ENCODE measurements around the gene RAB11FIP4. TPM values are rescaled to one million over a fixed set of nuclear protein-coding genes. Genes with fewer than 3 reads are reported as not detected.

Gene RAB11FIP4
- total RNA-seq, 1 experiment from 2014 or later = 2.5 TPM

GRCh38 chr17:31459716-31460115 lies 68.2 kb downstream of the RAB11FIP4 start:
- H3K4me1 ChIP-seq (replicated peaks) = no peaks in the 10 kb centered on the region
- H3K9me3 ChIP-seq (replicated peaks) = no peaks in the 10 kb centered on the region
- H3K36me3 ChIP-seq = no peaks in the 10 kb centered on the region
- no peak for DNase-seq (ENCODE audit: low read depth in 1 of 2, low spot score in 2 of 2)
- no peak overlapping the region for H3K4me3 ChIP-seq
- no peaks in the 10 kb centered on the region for H3K27me3 ChIP-seq (replicated peaks)
- H3K27ac ChIP-seq = no peak overlapping the region

- no peak for DNase-seq (ENCODE audit: low read depth in 1 of 2, low spot score in 2 of 2)
- Histone ChIP-seq H3K36me3 (no peaks in the 10 kb centered on the region), H3K4me1 (replicated peaks) (no peaks in the 10 kb centered on the region), H3K27me3 (replicated peaks) (no peaks in the 10 kb centered on the region), H3K4me3 (no peak overlapping the region), H3K9me3 (replicated peaks) (no peaks in the 10 kb centered on the region), H3K27ac (no peak overlapping the region)
Measured at GRCh38 chr17:31460226-31460721, 68.8 kb downstream of the RAB11FIP4 start.

DNA sequence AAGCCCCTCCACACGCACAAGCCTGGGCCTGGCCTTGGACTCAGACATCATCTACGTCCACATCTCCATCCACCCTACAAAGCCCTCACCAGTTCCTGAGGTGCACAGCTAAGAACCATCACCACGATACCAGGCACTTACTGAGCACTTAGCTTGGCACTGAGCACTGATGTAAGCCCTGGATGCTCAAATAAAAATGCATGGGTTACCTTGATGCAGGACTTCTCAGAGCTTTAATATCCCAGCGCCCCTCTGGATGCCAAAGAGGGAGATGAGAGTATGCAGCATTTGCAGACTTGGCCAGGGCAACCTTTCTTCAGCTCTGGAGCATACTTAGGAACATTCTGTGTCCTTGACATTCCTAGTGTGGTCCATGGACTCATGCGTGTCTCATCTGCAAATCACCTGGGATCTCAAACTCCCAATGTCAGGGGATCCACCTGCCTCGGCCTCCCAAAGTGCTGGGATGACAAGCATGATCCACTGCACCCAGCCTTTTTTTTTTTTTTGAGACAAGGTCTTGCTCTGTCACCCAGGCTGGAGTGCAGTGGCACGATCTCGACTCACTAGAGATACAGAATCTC lies 69.8 kb downstream of the RAB11FIP4 start:
- H3K9me3 ChIP-seq (replicated peaks) = no peaks in the 10 kb centered on the region
- no peak overlapping the region for H3K4me3 ChIP-seq
- H3K27me3 ChIP-seq (replicated peaks) = no peaks in the 10 kb centered on the region
- H3K4me1 ChIP-seq (replicated peaks) = no peaks in the 10 kb centered on the region
- H3K36me3 ChIP-seq = no peaks in the 10 kb centered on the region
- H3K27ac ChIP-seq = no peak overlapping the region
- no peak for DNase-seq (ENCODE audit: low read depth in 1 of 2, low spot score in 2 of 2)

DNA sequence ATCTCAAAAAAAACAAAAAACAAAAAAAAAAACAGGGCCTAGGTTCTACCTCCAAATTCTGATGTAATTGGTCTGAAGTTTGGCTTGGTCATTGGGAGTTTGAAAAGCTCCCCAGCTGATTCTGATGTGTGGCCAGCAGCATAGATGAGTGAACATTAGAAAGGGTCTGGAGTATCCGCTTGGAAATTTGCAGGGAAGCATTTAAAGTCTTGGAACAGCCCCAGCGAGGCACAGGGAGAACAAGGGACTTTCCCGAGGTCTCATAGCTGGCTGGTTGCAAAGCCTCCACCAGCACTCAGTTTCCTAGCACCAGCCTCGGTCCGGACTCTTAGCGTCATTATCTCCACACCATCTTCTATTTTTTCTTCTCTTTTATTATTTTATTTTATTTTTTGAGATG lies 70.8 kb downstream of the RAB11FIP4 start:
- H3K9me3 ChIP-seq (replicated peaks) = no peaks in the 10 kb centered on the region
- H3K27me3 ChIP-seq (replicated peaks) = no peaks in the 10 kb centered on the region
- no peak for DNase-seq (ENCODE audit: low read depth in 1 of 2, low spot score in 2 of 2)
- no peak overlapping the region for H3K4me3 ChIP-seq
- H3K27ac ChIP-seq = no peak overlapping the region
- H3K36me3 ChIP-seq = no peaks in the 10 kb centered on the region
- H3K4me1 ChIP-seq (replicated peaks) = no peaks in the 10 kb centered on the region

- DNase-seq (ENCODE audit: low read depth in 1 of 2, low spot score in 2 of 2) = no peak
- Histone ChIP-seq H3K4me3 (no peak overlapping the region), H3K9me3 (replicated peaks) (no peaks in the 10 kb centered on the region), H3K4me1 (replicated peaks) (no peaks in the 10 kb centered on the region), H3K27me3 (replicated peaks) (no peaks in the 10 kb centered on the region), H3K36me3 (no peaks in the 10 kb centered on the region), H3K27ac (no peak overlapping the region)
Measured at GRCh38 chr17:31466096-31466760, 74.8 kb downstream of the RAB11FIP4 start.

DNA sequence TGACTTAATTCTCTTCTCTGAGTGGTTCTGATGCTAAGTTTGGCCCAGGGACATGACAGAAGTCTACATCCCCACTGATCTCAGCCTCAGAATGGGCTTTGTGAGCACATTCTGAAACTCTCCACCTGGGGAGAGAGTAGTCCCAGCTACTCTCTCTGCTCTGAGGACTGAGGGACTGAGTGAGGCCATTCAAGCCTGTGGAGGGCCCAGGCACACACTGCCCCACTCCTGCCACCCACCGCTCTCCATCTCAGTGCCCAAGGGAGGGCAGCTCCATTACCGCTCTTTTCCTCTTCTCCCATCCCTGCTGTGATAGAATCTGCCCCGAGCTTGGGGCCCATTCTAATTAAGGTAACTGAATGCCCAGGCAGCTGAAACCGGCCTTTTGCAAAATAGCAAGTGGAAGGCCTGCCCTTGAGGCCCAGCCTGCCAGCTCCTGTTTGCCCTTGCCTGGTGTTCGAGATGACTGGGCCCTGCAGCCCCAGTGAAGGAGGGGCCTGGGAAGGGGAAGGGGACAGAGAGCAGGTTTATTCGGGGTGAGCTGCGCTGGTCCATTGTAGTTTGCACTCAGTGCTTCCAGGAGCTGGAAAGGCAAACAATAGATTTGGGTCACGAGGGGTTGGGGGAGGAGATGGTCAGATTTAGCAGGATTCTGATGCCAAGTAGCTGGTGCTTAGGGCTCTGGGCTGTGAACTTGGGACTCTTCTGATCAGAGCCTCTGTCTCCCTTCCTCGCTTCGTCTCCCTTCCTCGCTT lies 76.2 kb downstream of the RAB11FIP4 start:
- H3K36me3 ChIP-seq = no peaks in the 10 kb centered on the region
- no peaks in the 10 kb centered on the region for H3K27me3 ChIP-seq (replicated peaks)
- no peak overlapping the region for H3K27ac ChIP-seq
- DNase-seq (ENCODE audit: low read depth in 1 of 2, low spot score in 2 of 2) = no peak
- no peaks in the 10 kb centered on the region for H3K4me1 ChIP-seq (replicated peaks)
- no peak overlapping the region for H3K4me3 ChIP-seq
- no peaks in the 10 kb centered on the region for H3K9me3 ChIP-seq (replicated peaks)

DNA sequence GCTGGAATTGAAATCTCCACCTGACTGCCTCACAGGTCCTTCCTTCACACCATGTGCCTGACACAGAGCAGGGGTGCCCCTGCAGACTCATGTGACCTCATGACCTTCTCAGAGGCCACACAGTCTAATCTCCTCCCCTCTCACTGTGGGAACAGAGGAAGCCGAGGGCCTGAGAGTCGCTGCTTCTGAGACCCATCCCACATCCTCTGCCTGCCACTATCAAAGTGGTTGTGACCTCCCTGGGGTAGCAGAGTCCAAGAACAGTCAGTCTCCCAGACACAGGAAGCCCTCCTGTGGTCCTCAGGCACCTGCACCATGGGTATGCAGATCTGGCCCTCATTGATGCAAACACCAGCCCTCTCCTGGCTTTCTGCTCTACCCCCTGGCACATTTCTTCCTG lies 78.5 kb downstream of the RAB11FIP4 start:
- Histone ChIP-seq H3K4me3 (no peak overlapping the region), H3K4me1 (replicated peaks) (no peaks in the 10 kb centered on the region), H3K36me3 (no peaks in the 10 kb centered on the region), H3K27me3 (replicated peaks) (no peaks in the 10 kb centered on the region), H3K27ac (no peak overlapping the region), H3K9me3 (replicated peaks) (no peaks in the 10 kb centered on the region)
- DNase-seq (ENCODE audit: low read depth in 1 of 2, low spot score in 2 of 2) = no peak

DNA sequence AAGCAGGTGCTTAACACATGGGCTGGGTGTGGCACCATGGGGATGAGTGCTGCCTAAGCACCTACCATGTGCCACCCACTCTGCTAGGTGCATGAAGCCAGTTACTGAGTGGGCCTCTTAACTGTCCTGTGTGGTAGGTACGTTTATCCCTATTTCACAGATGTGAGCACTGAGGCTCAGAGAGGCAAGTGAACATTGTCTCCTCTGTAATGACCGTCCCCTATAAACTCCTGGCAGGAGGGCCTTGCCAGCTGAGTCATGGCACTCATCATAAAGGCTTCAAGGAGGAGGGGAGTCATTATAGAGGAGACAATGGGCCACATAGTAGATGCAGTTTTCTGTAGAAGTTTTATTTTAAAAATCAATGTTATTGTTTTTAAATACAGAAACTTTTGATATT lies 79.1 kb downstream of the RAB11FIP4 start:
- Histone ChIP-seq H3K4me1 (replicated peaks) (no peaks in the 10 kb centered on the region), H3K27me3 (replicated peaks) (no peaks in the 10 kb centered on the region), H3K27ac (no peak overlapping the region), H3K4me3 (no peak overlapping the region), H3K9me3 (replicated peaks) (no peaks in the 10 kb centered on the region), H3K36me3 (no peaks in the 10 kb centered on the region)
- DNase-seq (ENCODE audit: low read depth in 1 of 2, low spot score in 2 of 2) = no peak

DNA sequence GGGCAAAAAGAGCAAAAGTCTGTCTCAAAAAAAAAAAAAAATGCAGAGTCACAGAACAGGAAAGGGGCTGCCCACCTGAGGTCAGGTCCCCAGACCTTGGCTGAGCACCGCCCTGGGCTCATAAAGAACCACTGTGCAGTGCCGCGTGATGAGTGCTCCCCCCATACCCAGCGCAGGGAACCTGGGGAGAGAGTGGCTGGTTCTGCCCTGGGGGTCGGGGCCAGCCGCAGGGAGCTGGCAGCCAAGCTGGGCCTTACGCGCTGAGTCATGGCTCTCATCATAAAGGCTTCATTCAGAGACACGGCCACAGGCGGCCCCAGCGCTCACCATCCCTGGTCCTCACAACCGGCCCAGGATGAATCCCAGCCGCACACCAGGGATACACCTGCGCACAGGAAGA lies 80.7 kb downstream of the RAB11FIP4 start:
- H3K27ac ChIP-seq = no peak overlapping the region
- no peak for DNase-seq (ENCODE audit: low read depth in 1 of 2, low spot score in 2 of 2)
- no peaks in the 10 kb centered on the region; the same call in 1 of the 2 replicates for H3K27me3 ChIP-seq (replicated peaks)

GRCh38 chr17:31475378-31476162 lies 84.1 kb downstream of the RAB11FIP4 start:
- Histone ChIP-seq H3K4me3 (no peak overlapping the region), H3K27ac (no peak overlapping the region), H3K4me1 (replicated peaks) (no peaks in the 10 kb centered on the region), H3K27me3 (replicated peaks) (no peaks in the 10 kb centered on the region; the same call in 1 of the 2 replicates), H3K9me3 (replicated peaks) (no peaks in the 10 kb centered on the region), H3K36me3 (no peaks in the 10 kb centered on the region)
- DNase-seq (ENCODE audit: low read depth in 1 of 2, low spot score in 2 of 2) = no peak

More for the DNA sequence above, 80.7 kb downstream of the RAB11FIP4 start:
- no peaks in the 10 kb centered on the region for H3K4me1 ChIP-seq (replicated peaks)
- no peaks in the 10 kb centered on the region for H3K9me3 ChIP-seq (replicated peaks)
- no peaks in the 10 kb centered on the region for H3K36me3 ChIP-seq
- H3K4me3 ChIP-seq = no peak overlapping the region

DNA sequence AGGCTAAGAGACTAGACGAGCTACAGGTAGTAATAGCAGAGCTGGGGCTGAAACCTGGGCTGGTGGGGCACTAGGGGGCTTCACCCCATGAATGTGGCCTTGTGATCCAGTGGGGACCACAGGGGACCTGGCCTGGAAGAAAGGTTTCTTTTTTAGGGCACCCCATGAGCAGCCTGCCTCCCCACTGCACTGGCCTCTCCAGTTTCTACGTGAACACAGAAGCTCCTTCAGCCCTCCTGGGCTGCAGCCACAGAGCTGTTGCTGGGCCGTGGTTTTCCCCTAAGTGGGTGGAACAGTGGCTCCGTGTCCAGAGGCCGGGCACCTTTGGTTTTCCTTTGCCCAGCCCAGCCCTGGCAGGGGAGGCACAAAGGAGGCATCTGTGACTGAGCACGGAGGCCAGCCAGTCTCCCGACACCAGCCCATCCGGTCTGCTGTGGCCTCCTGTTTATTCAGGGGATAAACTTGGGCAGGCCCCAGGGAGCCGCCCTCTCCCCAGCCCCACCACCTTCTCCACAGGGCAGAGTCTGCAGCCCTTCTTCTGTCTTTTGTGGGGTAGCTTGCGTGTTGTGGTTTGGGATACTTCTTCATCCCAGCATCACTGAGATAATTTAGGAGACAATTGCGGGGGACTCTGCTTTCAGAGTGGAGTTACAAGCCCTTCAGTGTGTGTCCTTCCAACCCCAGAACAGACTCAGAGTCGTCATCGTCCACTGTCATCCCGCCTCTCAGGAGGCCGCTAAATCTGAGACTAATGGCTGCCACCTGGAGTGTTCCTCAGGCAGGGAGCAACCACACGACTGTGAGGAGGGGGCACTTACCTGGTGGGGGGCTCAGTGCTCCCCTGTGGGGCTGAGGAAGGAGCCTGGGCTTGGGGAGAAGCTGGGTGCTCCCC lies 85.3 kb downstream of the RAB11FIP4 start:
- no peak overlapping the region for H3K4me3 ChIP-seq
- H3K36me3 ChIP-seq = no peaks in the 10 kb centered on the region
- no peak overlapping the region for H3K27ac ChIP-seq
- H3K27me3 ChIP-seq (replicated peaks) = no peaks in the 10 kb centered on the region; the same call in 1 of the 2 replicates
- no peaks in the 10 kb centered on the region for H3K4me1 ChIP-seq (replicated peaks)
- H3K9me3 ChIP-seq (replicated peaks) = no peaks in the 10 kb centered on the region
- DNase-seq (ENCODE audit: low read depth in 1 of 2, low spot score in 2 of 2) = no peak

DNA sequence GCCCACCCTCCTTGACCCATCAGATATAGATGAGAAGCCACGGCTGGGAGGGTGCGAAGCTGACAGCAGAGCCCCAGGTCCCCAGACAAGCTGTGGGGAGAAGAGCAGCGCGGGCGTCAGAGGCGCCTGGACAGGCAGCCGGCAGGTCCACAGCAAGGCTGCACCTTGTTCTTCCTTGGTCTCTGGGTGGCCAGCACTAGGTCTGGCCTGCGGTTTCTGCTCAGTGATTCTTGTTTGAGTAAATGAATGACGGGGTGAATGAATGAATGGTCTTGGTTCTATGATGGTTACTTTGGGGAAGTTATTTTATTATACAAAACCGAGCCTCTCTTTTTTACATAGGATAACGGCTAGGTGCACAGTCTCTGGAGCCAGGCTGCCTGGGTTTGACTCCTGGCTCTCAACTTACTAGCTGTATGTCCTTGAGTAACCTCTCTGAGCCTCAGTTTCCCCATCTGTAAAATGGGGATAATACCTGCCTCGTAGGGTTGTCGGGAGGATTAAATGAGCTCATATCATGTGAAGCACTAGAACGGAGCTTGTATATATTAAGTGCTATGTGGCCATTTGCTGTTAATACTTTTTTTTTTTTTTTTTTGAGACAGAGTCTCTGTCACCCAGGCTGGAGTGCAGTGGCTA lies 86.1 kb downstream of the RAB11FIP4 start:
- DNase-seq (ENCODE audit: low read depth in 1 of 2, low spot score in 2 of 2) = no peak

More for the DNA sequence above, 86.1 kb downstream of the RAB11FIP4 start:
- Histone ChIP-seq H3K9me3 (replicated peaks) (no peaks in the 10 kb centered on the region), H3K27me3 (replicated peaks) (no peaks in the 10 kb centered on the region; the same call in 1 of the 2 replicates), H3K4me3 (no peak overlapping the region), H3K36me3 (no peaks in the 10 kb centered on the region), H3K4me1 (replicated peaks) (no peaks in the 10 kb centered on the region), H3K27ac (no peak overlapping the region)

Data from SJSA1 (cell line).